NCI-H1048 (cell line): ENCODE results near the gene BRICD5.

Experiments used
- DNase-seq: peaks from one replicate; lab custom pipeline; 2025; lab: John Stamatoyannopoulos, UW

BRICD5 gene

GRCh38 chr16:2180962-2181923, 29.4 kb downstream of the BRICD5 start:
- DNase-seq: no peak

GRCh38 chr16:2180461-2180860, 30.2 kb downstream of the BRICD5 start:
- no peak for DNase-seq

DNA sequence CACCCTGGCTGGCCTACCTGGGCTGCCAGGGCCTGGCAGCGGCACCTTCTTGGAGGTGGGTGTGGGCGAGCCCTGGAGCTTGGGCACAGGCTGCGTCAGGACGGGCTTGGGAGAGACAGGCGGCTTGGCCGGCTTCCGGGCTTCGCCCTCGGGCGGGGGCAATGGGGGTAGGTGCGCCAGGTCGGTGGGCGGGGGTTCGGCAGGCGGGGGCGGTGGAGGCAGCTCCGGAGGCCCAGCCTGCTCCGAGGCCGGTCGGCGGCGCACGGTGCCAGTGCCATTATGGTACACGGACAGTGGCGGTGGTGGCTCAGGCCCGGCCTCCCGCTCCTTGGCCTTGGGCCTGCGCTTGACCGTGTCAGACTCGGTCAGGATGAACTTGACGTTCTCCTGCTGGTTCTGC, 31.1 kb downstream of the BRICD5 start:
- no peak for DNase-seq

- DNase-seq: no peak
Observed at GRCh38 chr16:2179107-2179501, 31.6 kb downstream of the BRICD5 start.

GRCh38 chr16:2178321-2179106, 32.1 kb downstream of the BRICD5 start:
- no peak for DNase-seq

- no peak for DNase-seq
Observed at GRCh38 chr16:2177561-2177960, 33.1 kb downstream of the BRICD5 start.

- DNase-seq: no peak
Observed at GRCh38 chr16:2177101-2177500, 33.6 kb downstream of the BRICD5 start.

- DNase-seq: no peak
Observed at GRCh38 chr16:2176047-2176446, 34.6 kb downstream of the BRICD5 start.

GRCh38 chr16:2175454-2175853, 35.2 kb downstream of the BRICD5 start:
- DNase-seq: no peak

GRCh38 chr16:2174396-2175131, 36.1 kb downstream of the BRICD5 start:
- DNase-seq: no peak

- no peak for DNase-seq
Observed at GRCh38 chr16:2173916-2174315, 36.7 kb downstream of the BRICD5 start.

DNA sequence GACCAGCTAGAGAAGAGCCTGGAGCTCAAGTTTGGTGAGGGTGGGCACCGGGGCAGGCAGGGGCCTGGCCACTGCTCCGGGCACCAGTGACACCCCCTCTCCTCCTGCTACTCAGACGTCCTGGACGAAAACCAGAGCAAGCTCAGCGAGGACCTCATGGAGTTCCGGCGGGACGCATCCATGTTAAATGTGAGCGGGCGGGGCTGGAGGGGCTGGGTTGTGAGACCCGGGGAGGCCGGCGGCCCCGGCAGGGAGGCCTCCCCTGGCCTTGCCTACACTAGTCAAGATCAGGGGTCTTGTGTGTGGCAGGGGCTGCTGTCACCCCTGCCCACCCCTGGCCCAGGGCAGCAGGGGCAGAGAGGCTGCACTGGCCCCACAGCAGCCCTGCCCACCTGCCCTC, 37.3 kb downstream of the BRICD5 start:
- DNase-seq: no peak

- no peak for DNase-seq
Observed at GRCh38 chr16:2172688-2173335, 37.9 kb downstream of the BRICD5 start.

GRCh38 chr16:2171601-2172178, 39.0 kb downstream of the BRICD5 start:
- DNase-seq: no peak

DNA sequence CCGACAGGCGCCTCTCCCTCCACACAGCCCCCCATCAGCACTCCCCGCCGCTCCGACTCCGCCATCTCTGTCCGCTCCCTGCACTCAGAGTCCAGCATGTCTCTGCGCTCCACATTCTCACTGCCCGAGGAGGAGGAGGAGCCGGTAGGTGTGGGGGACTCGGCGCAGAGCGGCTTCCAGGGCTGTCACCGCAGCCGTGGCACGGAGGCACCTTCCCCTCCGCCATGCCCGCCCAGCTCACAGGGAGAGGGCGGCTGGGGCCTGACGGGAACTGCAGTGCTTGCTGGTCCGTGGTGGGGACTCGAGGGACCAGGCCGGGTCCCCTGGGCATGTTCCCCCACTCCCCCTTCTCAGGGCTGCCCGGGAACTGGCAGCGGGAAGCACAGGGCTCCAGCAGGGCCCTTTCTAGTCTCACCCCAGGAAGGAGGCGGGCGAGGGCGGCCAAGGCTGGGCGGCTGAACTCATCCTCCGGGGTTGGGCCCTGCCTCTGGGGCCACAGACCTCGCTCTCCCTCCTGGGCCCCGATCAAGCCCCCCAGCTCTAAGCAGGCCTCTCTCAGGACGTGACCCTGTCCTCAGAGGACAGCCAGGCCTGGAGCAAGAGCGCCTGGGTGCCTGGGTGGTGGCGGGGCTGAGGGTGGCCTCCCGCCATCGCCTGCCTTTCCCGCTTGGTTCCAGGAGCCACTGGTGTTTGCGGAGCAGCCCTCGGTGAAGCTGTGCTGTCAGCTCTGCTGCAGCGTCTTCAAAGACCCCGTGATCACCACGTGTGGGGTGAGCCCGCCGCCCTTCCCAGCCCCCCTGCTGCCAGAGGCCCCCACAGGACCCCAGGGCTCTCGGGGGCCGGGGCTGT, 39.9 kb downstream of the BRICD5 start:
- no peak for DNase-seq

GRCh38 chr16:2170080-2170479, 40.6 kb downstream of the BRICD5 start:
- no peak for DNase-seq

- DNase-seq: no peak
Observed at GRCh38 chr16:2167068-2167638, 43.5 kb downstream of the BRICD5 start.

GRCh38 chr16:2166263-2167067, 44.2 kb downstream of the BRICD5 start:
- no peak for DNase-seq

GRCh38 chr16:2165861-2166260, 44.8 kb downstream of the BRICD5 start:
- DNase-seq: no peak
